Measurements from ENCODE around the gene SH3YL1.

DNA sequence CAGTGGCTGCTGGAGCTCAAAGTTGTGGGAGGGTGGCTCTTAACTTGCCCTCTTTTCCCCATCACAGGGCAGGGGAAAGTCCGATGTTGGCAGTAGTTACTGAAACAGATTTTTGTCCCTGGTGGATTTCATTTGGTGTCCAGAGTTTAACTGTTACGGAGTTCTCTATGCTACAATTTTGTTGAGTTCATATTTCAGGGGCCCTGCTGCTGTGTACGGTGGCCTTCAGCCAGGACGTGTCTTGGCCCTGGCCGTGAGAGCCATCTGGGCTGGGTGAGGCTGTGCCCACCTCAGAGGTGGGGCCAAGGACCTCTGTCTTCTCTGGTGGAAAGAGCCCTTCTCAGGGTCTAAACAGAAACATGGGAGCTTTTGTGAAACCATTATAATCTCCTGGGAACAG lies 67.4 kb downstream of the SH3YL1 start:
- TF ChIP-seq, protein P1, sequence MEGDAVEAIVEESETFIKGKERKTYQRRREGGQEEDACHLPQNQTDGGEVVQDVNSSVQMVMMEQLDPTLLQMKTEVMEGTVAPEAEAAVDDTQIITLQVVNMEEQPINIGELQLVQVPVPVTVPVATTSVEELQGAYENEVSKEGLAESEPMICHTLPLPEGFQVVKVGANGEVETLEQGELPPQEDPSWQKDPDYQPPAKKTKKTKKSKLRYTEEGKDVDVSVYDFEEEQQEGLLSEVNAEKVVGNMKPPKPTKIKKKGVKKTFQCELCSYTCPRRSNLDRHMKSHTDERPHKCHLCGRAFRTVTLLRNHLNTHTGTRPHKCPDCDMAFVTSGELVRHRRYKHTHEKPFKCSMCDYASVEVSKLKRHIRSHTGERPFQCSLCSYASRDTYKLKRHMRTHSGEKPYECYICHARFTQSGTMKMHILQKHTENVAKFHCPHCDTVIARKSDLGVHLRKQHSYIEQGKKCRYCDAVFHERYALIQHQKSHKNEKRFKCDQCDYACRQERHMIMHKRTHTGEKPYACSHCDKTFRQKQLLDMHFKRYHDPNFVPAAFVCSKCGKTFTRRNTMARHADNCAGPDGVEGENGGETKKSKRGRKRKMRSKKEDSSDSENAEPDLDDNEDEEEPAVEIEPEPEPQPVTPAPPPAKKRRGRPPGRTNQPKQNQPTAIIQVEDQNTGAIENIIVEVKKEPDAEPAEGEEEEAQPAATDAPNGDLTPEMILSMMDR (IDR thresholded peaks at IDR 0.05; ENCODE audit: insufficient read depth, low read length, poor library complexity, severe bottlenecking): no peak
- no peak for TF ChIP-seq EZH2phosphoT487 (conservative IDR thresholded peaks at IDR 0.05; ENCODE audit: low read length)

Measured in SU-DHL-6 (cell line).